ENCODE data around the gene AGTPBP1. TPM values are rescaled to one million over a fixed set of nuclear protein-coding genes. Genes with fewer than 3 reads are reported as not detected.

Gene AGTPBP1
- total and polyA plus RNA-seq, 4 donors: 8.6 to 32.7 (median 18.3) TPM

DNA sequence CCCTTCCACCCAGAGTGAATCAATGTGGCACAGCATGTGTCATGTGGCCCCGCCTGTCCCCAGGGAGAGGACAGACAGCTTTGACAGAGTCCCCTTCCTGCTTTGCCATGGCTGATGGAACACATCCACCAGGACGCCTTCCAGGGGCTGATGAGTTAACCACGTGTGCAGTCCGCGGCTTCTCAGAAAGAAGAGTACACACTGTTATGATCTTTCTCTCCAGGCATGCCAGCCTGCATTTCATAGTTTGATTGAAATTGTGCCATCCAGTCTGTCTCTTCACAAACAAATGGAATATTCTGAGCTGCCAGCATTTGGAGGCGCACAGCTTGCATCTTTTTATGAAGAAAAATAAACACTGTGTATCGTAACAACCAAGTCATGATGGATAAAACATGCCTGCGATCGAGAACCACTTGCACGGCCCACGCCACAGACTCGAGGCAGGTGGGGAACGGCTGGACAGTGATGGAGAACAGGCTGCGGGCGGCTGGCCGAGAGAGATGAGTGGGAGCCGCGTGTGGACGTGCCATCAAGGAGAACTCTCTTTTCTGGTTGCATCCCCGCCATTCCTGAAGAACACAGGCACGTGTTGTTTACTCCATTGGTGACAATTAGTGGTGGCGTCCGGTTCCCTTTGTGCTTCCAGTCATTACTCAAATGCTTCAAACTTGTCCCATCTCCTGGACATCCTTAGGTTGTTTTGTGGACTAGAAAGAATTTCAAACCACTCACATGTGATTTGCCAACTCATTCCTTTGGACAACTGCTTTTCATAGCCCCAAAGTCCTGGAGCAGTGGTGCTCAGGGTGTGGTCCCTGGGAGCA, 220.2 kb downstream of the AGTPBP1 start:
- no peaks in the 10 kb centered on the region for H3K27me3 ChIP-seq (ENCODE audit: control insufficient read depth in 1 of 2, insufficient read depth in 2 of 2, low read length in 1 of 2)
- intact Hi-C loops (cut with DNase I): no loop called here
- H3K4me1 ChIP-seq (ENCODE audit: control insufficient read depth in 1 of 2, insufficient read depth in 2 of 2, low read length in 2 of 2): no peaks in the 10 kb centered on the region
- no peak for ATAC-seq (ENCODE audit: low FRiP score)
- H3K4me3 ChIP-seq (ENCODE audit: low read length in 2 of 2): no peak overlapping the region
- no peaks in the 10 kb centered on the region for H3K9me3 ChIP-seq (ENCODE audit: control insufficient read depth, low read length)
- H3K27ac ChIP-seq (ENCODE audit: low read depth in 1 of 2, low read length in 2 of 2): no peak overlapping the region
- no peak for DNase-seq
- WGBS, 2 donors: 91 to 92% methylated on average over 23 of the region's 23 CpGs
- no peaks in the 10 kb centered on the region for H3K36me3 ChIP-seq (ENCODE audit: control insufficient read depth in 1 of 2, insufficient read depth in 2 of 2, low read length in 1 of 2)

DNA sequence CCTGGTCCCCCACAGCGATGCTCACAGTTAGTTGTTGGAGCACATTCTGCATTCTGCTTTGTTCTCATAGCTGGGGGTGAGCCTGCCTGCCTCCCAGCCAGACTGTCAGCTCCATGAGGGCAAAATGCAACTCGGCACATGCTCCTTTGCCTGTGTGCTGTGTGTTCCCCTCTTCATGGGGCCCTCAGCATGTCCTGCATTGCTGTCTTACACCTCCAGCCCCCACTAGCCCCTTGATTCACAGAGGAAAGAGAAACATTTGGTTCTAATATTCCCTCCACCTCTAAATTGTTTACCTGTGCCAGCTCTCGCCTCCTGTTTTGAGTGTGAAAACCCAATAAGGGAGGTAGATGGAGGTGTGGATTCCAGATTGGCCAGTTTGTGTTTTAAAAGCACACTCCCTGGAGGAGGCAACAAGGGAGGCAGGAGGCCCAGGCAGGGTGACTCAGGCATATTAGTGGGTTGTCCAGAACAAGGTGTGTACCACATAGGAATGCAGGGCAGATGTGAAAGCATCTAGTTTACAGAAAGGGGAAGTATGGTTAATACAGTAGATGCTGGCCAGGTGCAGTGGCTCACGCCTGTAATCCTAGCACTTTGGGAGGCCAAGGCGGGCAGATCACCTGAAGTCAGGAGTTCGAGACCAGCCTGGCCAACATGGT, 224.6 kb downstream of the AGTPBP1 start:
- no peak for DNase-seq
- no peak for ATAC-seq (ENCODE audit: low FRiP score)
- intact Hi-C loops (cut with DNase I): no loop called here

DNA sequence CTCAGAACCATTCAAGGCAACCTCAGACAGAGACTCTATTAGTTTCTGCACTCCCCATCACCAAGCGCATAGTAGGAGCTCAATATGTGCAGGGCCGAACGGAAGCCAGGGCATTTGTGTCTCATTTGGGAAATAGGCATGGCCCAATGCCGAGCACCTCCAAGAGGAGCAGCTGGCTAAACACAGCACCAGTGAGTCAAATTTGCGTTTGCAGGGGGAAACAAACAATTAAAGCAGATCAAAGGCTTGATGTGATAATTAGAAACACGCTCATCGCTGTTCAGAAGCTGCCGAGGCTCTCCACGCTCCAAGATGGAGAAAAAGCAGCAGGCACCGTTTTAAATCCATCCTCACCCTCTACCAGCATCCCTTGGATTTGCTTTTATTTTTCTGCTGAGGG, 225.3 kb downstream of the AGTPBP1 start:
- intact Hi-C loops (cut with DNase I): no loop called here
- WGBS, 2 donors: 53 to 61% methylated on average over 10 of the region's 10 CpGs
- no peak for DNase-seq

More for the DNA sequence above, 224.6 kb downstream of the AGTPBP1 start:
- no peaks in the 10 kb centered on the region for H3K9me3 ChIP-seq (ENCODE audit: control insufficient read depth, low read length)
- no peak overlapping the region for H3K4me3 ChIP-seq (ENCODE audit: low read length in 2 of 2)
- no peaks in the 10 kb centered on the region for H3K4me1 ChIP-seq (ENCODE audit: control insufficient read depth in 1 of 2, insufficient read depth in 2 of 2, low read length in 2 of 2)
- H3K36me3 ChIP-seq (ENCODE audit: control insufficient read depth in 1 of 2, insufficient read depth in 2 of 2, low read length in 1 of 2): no peaks in the 10 kb centered on the region
- H3K27ac ChIP-seq (ENCODE audit: low read depth in 1 of 2, low read length in 2 of 2): no peak overlapping the region
- 90 to 91% methylated on average over 6 of the region's 6 CpGs for WGBS, 2 donors
- no peaks in the 10 kb centered on the region for H3K27me3 ChIP-seq (ENCODE audit: control insufficient read depth in 1 of 2, insufficient read depth in 2 of 2, low read length in 1 of 2)

DNA sequence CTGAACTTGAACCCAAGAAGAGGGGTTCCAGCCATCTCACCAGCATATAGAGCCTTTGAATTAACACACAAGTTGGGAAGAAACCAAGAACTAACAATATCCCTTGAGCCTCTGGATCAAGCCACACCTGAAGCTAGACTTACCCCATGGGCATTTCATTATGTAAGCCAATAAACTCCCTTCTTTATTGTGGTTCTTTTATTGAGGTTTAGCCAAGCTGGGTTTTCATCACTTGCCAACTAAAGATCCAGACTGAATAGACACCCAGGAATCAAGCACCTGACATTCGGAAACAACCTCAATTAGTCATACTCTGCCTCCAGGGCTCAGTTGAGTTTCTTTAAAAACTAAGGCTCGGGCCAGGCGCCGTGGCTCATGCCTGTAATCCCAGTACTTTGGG, 226.7 kb downstream of the AGTPBP1 start:
- 92% methylated on average over 4 of the region's 4 CpGs for WGBS, 2 donors
- no peak for DNase-seq
- no peaks in the 10 kb centered on the region for H3K9me3 ChIP-seq (ENCODE audit: control insufficient read depth, low read length)
- intact Hi-C loops (cut with DNase I): no loop called here
- no peaks in the 10 kb centered on the region for H3K36me3 ChIP-seq (ENCODE audit: control insufficient read depth in 1 of 2, insufficient read depth in 2 of 2, low read length in 1 of 2)
- ATAC-seq (ENCODE audit: low FRiP score): no peak
- no peak overlapping the region for H3K4me3 ChIP-seq (ENCODE audit: low read length in 2 of 2)
- H3K27ac ChIP-seq (ENCODE audit: low read depth in 1 of 2, low read length in 2 of 2): no peak overlapping the region
- H3K4me1 ChIP-seq (ENCODE audit: control insufficient read depth in 1 of 2, insufficient read depth in 2 of 2, low read length in 2 of 2): no peaks in the 10 kb centered on the region
- no peaks in the 10 kb centered on the region for H3K27me3 ChIP-seq (ENCODE audit: control insufficient read depth in 1 of 2, insufficient read depth in 2 of 2, low read length in 1 of 2)

More for the DNA sequence above, 225.3 kb downstream of the AGTPBP1 start:
- H3K4me1 ChIP-seq (ENCODE audit: control insufficient read depth in 1 of 2, insufficient read depth in 2 of 2, low read length in 2 of 2): no peaks in the 10 kb centered on the region
- H3K27me3 ChIP-seq (ENCODE audit: control insufficient read depth in 1 of 2, insufficient read depth in 2 of 2, low read length in 1 of 2): no peaks in the 10 kb centered on the region
- H3K27ac ChIP-seq (ENCODE audit: low read depth in 1 of 2, low read length in 2 of 2): no peak overlapping the region
- H3K4me3 ChIP-seq (ENCODE audit: low read length in 2 of 2): no peak overlapping the region
- H3K9me3 ChIP-seq (ENCODE audit: control insufficient read depth, low read length): no peaks in the 10 kb centered on the region
- no peak for ATAC-seq (ENCODE audit: low FRiP score)
- H3K36me3 ChIP-seq (ENCODE audit: control insufficient read depth in 1 of 2, insufficient read depth in 2 of 2, low read length in 1 of 2): no peaks in the 10 kb centered on the region

DNA sequence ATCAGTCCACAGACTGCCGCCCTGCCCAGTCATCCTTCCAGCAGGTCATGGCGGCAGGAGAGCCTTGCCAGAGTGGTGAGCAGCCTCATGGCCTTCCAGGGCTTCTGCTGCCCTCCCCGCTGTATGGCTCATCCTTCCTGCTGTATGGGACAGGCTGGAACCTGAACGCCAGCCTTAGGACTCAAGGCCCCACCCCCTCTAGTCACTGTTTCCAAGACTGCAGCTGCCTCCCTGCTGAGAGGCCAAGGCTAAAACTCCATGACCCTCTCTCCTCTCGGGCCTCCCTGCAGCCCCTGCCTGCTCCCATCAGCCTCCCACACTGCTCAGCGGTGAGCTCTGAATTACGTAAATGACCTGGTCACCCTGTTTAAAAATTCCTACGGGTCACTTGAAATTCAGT, 227.5 kb downstream of the AGTPBP1 start:
- no peak overlapping the region for H3K4me3 ChIP-seq (ENCODE audit: low read length in 2 of 2)
- no peaks in the 10 kb centered on the region for H3K4me1 ChIP-seq (ENCODE audit: control insufficient read depth in 1 of 2, insufficient read depth in 2 of 2, low read length in 2 of 2)
- ATAC-seq (ENCODE audit: low FRiP score) (no peak), DNase-seq (no peak)
- H3K27me3 ChIP-seq (ENCODE audit: control insufficient read depth in 1 of 2, insufficient read depth in 2 of 2, low read length in 1 of 2): no peaks in the 10 kb centered on the region
- WGBS, 2 donors: 73 to 75% methylated on average over 8 of the region's 8 CpGs
- intact Hi-C loops (cut with DNase I): no loop called here
- no peaks in the 10 kb centered on the region for H3K36me3 ChIP-seq (ENCODE audit: control insufficient read depth in 1 of 2, insufficient read depth in 2 of 2, low read length in 1 of 2)
- no peaks in the 10 kb centered on the region for H3K9me3 ChIP-seq (ENCODE audit: control insufficient read depth, low read length)
- H3K27ac ChIP-seq (ENCODE audit: low read depth in 1 of 2, low read length in 2 of 2): no peak overlapping the region

DNA sequence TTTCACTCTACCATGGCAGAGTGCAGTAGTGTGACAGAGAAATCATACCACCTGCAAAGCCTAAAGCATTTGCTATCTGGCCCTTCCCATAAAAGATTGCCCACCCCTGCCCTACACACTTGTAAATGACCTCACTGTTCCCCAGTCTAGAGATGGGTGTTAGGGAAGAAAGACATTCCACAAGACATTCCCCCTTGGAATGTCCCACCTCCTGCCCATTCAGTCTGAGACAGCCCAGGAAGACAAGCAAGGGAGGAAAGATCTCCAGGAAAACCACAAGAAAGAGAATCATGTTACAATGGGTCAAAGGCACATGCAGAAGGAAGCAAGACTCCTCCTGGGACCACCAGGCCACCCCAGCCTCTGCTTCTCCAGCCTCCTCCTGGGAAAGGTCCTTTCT, 230.0 kb downstream of the AGTPBP1 start:
- Histone ChIP-seq H3K9me3 (ENCODE audit: control insufficient read depth, low read length) (no peaks in the 10 kb centered on the region), H3K27ac (ENCODE audit: low read depth in 1 of 2, low read length in 2 of 2) (no peak overlapping the region), H3K36me3 (ENCODE audit: control insufficient read depth in 1 of 2, insufficient read depth in 2 of 2, low read length in 1 of 2) (no peaks in the 10 kb centered on the region), H3K27me3 (ENCODE audit: control insufficient read depth in 1 of 2, insufficient read depth in 2 of 2, low read length in 1 of 2) (no peaks in the 10 kb centered on the region), H3K4me3 (ENCODE audit: low read length in 2 of 2) (no peak overlapping the region), H3K4me1 (ENCODE audit: control insufficient read depth in 1 of 2, insufficient read depth in 2 of 2, low read length in 2 of 2) (no peaks in the 10 kb centered on the region)
- ATAC-seq (ENCODE audit: low FRiP score): no peak
- intact Hi-C loops (cut with DNase I): no loop called here
- no peak for DNase-seq

DNA sequence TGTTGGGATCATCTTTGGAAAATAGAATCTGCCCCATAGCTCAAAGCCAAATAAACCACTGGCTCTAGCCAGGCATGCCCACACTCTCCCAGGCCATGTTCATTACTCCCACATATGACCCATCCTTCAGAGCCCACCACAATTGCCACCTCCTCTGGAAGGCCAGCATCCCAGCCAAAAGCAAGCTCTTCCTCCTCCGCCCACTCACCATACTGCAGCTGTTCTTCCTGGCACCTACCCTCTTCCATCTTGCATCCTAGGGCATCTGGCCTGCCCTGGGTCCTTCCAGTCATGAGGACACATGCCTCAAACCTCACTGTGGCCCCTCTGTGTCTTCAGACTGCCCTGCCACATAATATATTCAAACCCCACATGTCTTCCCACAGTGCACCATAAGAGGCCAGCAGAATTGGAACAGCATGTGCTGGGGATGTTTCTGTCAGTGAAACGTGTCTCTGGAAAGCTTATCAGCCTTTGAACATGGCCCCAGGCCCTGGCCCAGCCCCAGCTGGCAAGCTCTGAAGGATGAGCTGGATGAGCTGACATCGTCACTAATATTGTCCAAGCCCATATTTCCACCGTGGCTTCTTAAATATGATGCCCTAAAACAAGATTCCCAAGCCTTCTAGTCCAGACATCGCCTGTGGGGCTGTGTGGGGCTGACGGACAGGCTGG, 230.8 kb downstream of the AGTPBP1 start:
- H3K36me3 ChIP-seq (ENCODE audit: control insufficient read depth in 1 of 2, insufficient read depth in 2 of 2, low read length in 1 of 2): no peaks in the 10 kb centered on the region
- no peak overlapping the region for H3K4me3 ChIP-seq (ENCODE audit: low read length in 2 of 2)
- no peaks in the 10 kb centered on the region for H3K4me1 ChIP-seq (ENCODE audit: control insufficient read depth in 1 of 2, insufficient read depth in 2 of 2, low read length in 2 of 2)
- intact Hi-C loops (cut with DNase I): no loop called here
- WGBS, 2 donors: 88% methylated on average over 6 of the region's 6 CpGs
- H3K27me3 ChIP-seq (ENCODE audit: control insufficient read depth in 1 of 2, insufficient read depth in 2 of 2, low read length in 1 of 2): no peaks in the 10 kb centered on the region
- ATAC-seq (ENCODE audit: low FRiP score) (no peak), DNase-seq (no peak)
- no peaks in the 10 kb centered on the region for H3K9me3 ChIP-seq (ENCODE audit: control insufficient read depth, low read length)
- H3K27ac ChIP-seq (ENCODE audit: low read depth in 1 of 2, low read length in 2 of 2): no peak overlapping the region

DNA sequence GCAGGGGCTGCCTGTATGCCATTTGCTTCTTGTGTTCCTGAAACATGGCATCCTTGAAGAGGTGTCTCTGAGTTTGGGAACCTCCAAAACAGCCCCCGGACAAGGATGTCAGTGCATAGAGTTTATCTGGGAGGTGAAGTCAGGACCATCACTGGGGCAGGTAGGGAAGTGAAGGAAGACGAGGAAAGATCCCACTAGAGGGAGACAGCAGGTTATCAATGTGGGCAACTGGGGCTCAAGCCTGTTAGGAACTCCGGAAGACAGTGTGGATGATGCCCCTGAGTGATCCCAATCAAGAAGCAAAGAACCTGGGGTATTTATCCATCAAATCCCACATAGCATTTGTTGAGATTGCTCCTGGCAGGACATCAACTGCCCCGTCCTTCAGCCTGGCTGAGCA, 233.1 kb downstream of the AGTPBP1 start:
- H3K27me3 ChIP-seq (ENCODE audit: control insufficient read depth in 1 of 2, insufficient read depth in 2 of 2, low read length in 1 of 2): no peaks in the 10 kb centered on the region
- H3K9me3 ChIP-seq (ENCODE audit: control insufficient read depth, low read length): no peaks in the 10 kb centered on the region
- H3K4me1 ChIP-seq (ENCODE audit: control insufficient read depth in 1 of 2, insufficient read depth in 2 of 2, low read length in 2 of 2): no peaks in the 10 kb centered on the region
- no peak overlapping the region for H3K4me3 ChIP-seq (ENCODE audit: low read length in 2 of 2)
- intact Hi-C loops (cut with DNase I): no loop called here
- WGBS, 2 donors: 69 to 86% methylated on average over 4 of the region's 4 CpGs
- no peak overlapping the region for H3K27ac ChIP-seq (ENCODE audit: low read depth in 1 of 2, low read length in 2 of 2)
- DNase-seq (no peak), ATAC-seq (ENCODE audit: low FRiP score) (no peak)
- H3K36me3 ChIP-seq (ENCODE audit: control insufficient read depth in 1 of 2, insufficient read depth in 2 of 2, low read length in 1 of 2): no peaks in the 10 kb centered on the region
